NCI-H1105 (cell line): ENCODE data around the gene SMAD7.
"Not testable (repeated sequence)": the region's sequence is repeated elsewhere in the genome, so short reads cannot be mapped to it uniquely, and the experiment has no call there.

Experiments
- DNase-seq: peaks from one replicate; lab custom pipeline; 2025; lab: John Stamatoyannopoulos, UW

SMAD7 gene

GRCh38 chr18:48876590-48876989 lies 74.2 kb downstream of the SMAD7 start:
- DNase-seq = no peak

GRCh38 chr18:48875942-48876511 lies 74.7 kb downstream of the SMAD7 start:
- DNase-seq = no peak

DNA sequence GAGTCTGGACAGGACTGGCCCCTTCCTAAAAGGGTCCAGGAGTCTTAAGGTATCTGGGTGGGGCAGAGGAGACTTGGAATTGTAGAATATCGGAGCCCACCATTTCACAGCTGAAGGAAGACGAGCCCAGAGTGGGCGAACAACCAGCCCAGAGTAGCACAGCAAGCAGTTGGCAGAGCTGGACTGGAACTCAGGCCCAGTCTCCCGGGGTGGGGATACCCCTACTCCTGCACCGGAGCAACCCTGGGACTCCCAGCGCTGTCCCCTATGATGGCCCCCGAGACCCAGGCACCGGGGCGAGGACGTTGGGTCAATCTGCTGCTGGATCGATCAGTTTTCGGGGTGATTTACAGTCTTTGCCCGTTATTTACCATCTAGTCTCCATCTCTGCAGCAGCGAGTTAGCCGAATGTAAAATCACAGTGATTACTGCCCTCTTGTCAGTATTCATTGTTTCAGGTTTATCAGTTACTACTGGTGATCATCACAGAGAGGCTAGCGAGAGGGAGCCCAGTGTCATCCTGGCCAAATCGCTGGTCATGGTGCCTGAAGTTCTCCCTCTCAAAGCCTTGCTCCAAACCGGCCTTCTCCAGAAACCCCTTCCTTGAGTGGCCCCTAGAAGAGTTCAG lies 75.3 kb downstream of the SMAD7 start:
- no peak for DNase-seq

DNA sequence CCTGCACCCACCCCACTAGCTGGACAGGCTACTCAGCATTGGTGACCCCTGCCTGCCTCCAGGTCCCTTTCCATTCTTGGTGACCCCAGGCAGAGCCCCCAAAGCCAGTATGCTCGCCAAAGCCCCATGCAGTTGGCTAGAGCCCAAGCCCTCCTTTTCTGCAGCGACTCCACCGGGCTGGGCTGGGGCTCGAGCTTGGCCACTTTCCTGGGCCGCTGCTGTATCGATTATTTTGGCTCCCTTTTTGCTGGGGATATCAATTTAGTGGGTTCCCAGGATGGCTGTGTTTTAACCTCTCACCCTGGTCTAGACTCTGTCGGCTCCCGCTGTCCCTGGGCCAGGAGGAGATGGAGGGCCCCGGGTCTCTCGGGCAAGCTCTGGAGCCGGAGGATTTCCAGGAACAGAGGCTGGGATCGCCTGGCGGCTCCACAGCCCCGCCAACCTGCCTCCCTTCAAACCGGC lies 76.0 kb downstream of the SMAD7 start:
- no peak for DNase-seq

DNA sequence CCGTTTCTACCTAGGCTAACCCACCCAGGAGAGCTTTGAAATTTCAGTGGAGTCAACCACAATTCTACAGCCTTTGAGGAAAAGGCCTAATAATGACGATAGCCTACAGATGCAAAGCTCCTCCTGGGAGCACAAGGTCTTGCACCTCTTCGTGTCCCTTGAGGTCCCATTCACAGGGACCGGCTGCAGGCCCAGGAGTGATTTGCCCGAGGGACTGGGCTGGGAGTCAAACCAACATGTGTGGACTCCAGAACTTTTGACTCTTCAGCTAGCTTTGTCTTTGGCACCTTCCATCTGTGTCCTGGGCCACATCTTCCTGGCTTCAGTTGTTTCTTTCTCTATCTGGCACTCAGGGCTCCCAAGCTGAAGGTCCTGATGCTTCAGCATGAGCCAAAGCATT lies 76.5 kb downstream of the SMAD7 start:
- no peak for DNase-seq

- no peak for DNase-seq
Observed at GRCh38 chr18:48872234-48873145, 78.3 kb downstream of the SMAD7 start.

GRCh38 chr18:48871391-48872166 lies 79.2 kb downstream of the SMAD7 start:
- no peak for DNase-seq

GRCh38 chr18:48870926-48871325 lies 79.8 kb downstream of the SMAD7 start:
- DNase-seq = not testable (repeated sequence)
